ENCODE measurements around the gene ACER3.

DNA sequence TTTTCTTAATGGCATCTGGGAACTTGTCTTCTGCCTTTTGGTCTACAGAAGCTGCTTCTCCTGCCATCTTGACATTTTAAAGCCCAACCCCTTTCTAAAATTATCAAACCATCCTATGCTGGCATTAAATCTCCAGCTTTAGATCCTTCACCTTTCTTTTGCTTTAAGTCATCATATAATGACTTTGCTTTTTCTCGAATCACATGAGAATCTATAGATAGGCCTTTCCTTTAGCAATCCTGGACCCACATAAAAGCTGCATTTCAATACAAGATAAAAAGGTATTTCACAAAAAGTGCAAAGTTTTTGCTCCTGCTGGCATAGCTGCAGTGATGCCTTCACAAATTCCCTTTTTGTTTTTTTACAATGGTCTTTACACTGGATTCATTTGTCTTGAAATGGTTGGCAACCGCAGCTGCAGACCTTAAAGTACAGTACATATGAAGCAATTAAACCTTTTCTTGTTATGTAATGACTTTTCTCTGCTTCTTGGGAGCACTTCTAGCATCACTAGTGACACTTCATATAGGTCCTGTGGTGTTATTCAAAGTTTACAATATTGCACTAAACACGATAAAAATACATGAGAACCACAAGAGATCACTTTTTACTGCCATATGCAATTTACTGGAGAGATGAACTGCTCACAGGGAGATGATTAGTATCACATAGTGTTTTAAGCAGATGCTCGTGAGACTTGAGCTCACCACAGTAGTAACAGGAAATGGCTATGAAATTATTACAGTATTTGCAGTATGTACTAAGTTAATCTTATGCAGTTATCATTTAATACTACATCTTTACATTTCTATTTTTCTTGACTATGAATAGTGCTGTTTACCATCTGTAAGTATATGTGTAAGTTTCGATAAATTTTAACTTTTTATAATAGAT is 41.6 kb downstream of the ACER3 start:
- TF ChIP-seq, protein P1, sequence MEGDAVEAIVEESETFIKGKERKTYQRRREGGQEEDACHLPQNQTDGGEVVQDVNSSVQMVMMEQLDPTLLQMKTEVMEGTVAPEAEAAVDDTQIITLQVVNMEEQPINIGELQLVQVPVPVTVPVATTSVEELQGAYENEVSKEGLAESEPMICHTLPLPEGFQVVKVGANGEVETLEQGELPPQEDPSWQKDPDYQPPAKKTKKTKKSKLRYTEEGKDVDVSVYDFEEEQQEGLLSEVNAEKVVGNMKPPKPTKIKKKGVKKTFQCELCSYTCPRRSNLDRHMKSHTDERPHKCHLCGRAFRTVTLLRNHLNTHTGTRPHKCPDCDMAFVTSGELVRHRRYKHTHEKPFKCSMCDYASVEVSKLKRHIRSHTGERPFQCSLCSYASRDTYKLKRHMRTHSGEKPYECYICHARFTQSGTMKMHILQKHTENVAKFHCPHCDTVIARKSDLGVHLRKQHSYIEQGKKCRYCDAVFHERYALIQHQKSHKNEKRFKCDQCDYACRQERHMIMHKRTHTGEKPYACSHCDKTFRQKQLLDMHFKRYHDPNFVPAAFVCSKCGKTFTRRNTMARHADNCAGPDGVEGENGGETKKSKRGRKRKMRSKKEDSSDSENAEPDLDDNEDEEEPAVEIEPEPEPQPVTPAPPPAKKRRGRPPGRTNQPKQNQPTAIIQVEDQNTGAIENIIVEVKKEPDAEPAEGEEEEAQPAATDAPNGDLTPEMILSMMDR (IDR thresholded peaks at IDR 0.05) = no peak
- TF ChIP-seq POLR2A (IDR thresholded peaks at IDR 0.05) = no peak

All from heart left ventricle (tissue), 13 donors.